IMR-90 (cell line): ENCODE measurements around the gene SUPT3H. TPM values are rescaled to one million over a fixed set of nuclear protein-coding genes. Genes with fewer than 3 reads are reported as not detected.

Experiments used
- ATAC-seq: fragments of 200-7000 bp; cut with Tn5 transposase; 2 replicates; pipeline ENCODE4 v1.9.1; 2020; ENCODE audit warnings: low read depth, mild to moderate bottlenecking, moderate library complexity
- BruUV-seq: library from RNA; stranded (reverse); fragments of 400-500 nt; replicated peaks from 2 replicates; lab custom pipeline; 2021; lab: Mats Ljungman, UMichigan
- CTCF ChIA-PET: fragments of 300-600 bp; formaldehyde crosslinking; extraction: SDS; loops from one replicate; lab custom pipeline; 2021; ENCODE audit warnings: antibody characterized with exemption; lab: Yijun Ruan, JAX
- POLR2A ChIA-PET: fragments of 300-600 bp; sonication (Branson Sonifier 250); formaldehyde crosslinking; loops from one replicate; lab custom pipeline; 2022; ENCODE audit warnings: antibody characterized with exemption; ENCODE audit not compliant: unreplicated experiment; lab: Charles Lee
- DNase-seq: peaks from one replicate; pipeline ENCODE4 v3.0.0; 2013
- H2AFZ ChIP-seq: replicated peaks from 2 replicates; pipeline ENCODE3; 2013; ENCODE audit warnings: low read length, mild to moderate bottlenecking; ENCODE audit not compliant: poor library complexity
- H2AK5ac ChIP-seq: 2 replicates; pipeline ENCODE4 v1.6.1; 2013; ENCODE audit warnings: low read depth, low read length, inconsistent platforms
- H2AK9ac ChIP-seq: replicated peaks from 2 replicates; pipeline ENCODE3; 2013; ENCODE audit warnings: mild to moderate bottlenecking, low read depth, low read length, moderate library complexity; ENCODE audit not compliant: poor library complexity
- H2BK120ac ChIP-seq: 2 replicates; pipeline ENCODE4 v1.6.1; 2013; ENCODE audit warnings: low read depth, low read length, inconsistent platforms
- H2BK15ac ChIP-seq: 3 replicates; pipeline ENCODE4 v1.6.1; 2013; ENCODE audit warnings: low read depth, low read length, inconsistent platforms
- H2BK20ac ChIP-seq: 2 replicates; pipeline ENCODE4 v1.6.1; 2013; ENCODE audit warnings: low read depth, mild to moderate bottlenecking, inconsistent platforms, low read length, moderate library complexity
- H2BK5ac ChIP-seq: 2 replicates; pipeline ENCODE4 v1.6.1; 2013; ENCODE audit warnings: mild to moderate bottlenecking, low read depth, low read length, inconsistent platforms; ENCODE audit not compliant: poor library complexity, severe bottlenecking
- H3K14ac ChIP-seq: replicated peaks from 2 replicates; pipeline ENCODE4 v1.6.1; 2013; ENCODE audit warnings: low read depth, low read length, inconsistent platforms
- H3K18ac ChIP-seq: 2 replicates; pipeline ENCODE4 v1.6.1; 2013; ENCODE audit warnings: low read depth, low read length, control low read depth
- H3K23ac ChIP-seq: 2 replicates; pipeline ENCODE4 v1.6.1; 2013; ENCODE audit warnings: low read depth, low read length, inconsistent platforms
- H3K27ac ChIP-seq: 2 replicates; pipeline ENCODE4 v1.5.1; 2013; ENCODE audit warnings: mild to moderate bottlenecking, control low read depth, low read length; ENCODE audit not compliant: insufficient read depth
- H3K27me3 ChIP-seq: 2 replicates; pipeline ENCODE4 v1.6.1; 2013; ENCODE audit warnings: low read length; ENCODE audit not compliant: control insufficient read depth, insufficient read depth
- H3K36me3 ChIP-seq: 2 replicates; pipeline ENCODE4 v1.6.1; 2013; ENCODE audit warnings: low read length, mixed read lengths; ENCODE audit not compliant: control insufficient read depth, insufficient read depth
- H3K4ac ChIP-seq: 2 replicates; pipeline ENCODE4 v1.6.1; 2013; ENCODE audit warnings: low read depth, low read length, inconsistent platforms
- H3K4me1 ChIP-seq: 2 replicates; pipeline ENCODE4 v1.6.1; 2013; ENCODE audit warnings: low read length, mixed read lengths; ENCODE audit not compliant: control insufficient read depth, insufficient read depth
- H3K4me2 ChIP-seq: 2 replicates; pipeline ENCODE4 v1.6.1; 2013; ENCODE audit warnings: low read depth, mild to moderate bottlenecking, control low read depth, low read length, moderate library complexity
- H3K4me3 ChIP-seq: 2 replicates; pipeline ENCODE4 v1.5.1; 2013; ENCODE audit warnings: low read depth, mild to moderate bottlenecking, control low read depth, low read length, moderate library complexity; ENCODE audit not compliant: insufficient read depth
- H3K56ac ChIP-seq: 2 replicates; pipeline ENCODE4 v1.6.1; 2013; ENCODE audit warnings: low read length, inconsistent platforms; ENCODE audit not compliant: insufficient read depth; ENCODE audit errors: extremely low read depth
- H3K79me1 ChIP-seq, 2 experiments: 2 replicates each; pipeline ENCODE4 v1.6.1; 2013; ENCODE audit warnings: low read length in 2 of 2, inconsistent platforms in 1 of 2, low read depth in 1 of 2
- H3K9ac ChIP-seq: 2 replicates; pipeline ENCODE4 v1.6.1; 2013; ENCODE audit warnings: low read depth, low read length, control low read depth
- H3K9me1 ChIP-seq: 2 replicates; pipeline ENCODE4 v1.6.1; 2013; ENCODE audit warnings: low read length, inconsistent platforms; ENCODE audit not compliant: insufficient read depth
- H3K9me3 ChIP-seq: 2 replicates; pipeline ENCODE4 v1.6.1; 2013; ENCODE audit warnings: low read length; ENCODE audit not compliant: control insufficient read depth, insufficient read depth
- H4K20me1 ChIP-seq: 2 replicates; pipeline ENCODE4 v1.6.1; 2013; ENCODE audit warnings: low read length, inconsistent platforms; ENCODE audit not compliant: insufficient read depth
- H4K5ac ChIP-seq: 2 replicates; pipeline ENCODE4 v1.6.1; 2013; ENCODE audit warnings: mild to moderate bottlenecking, low read depth, low read length, control low read depth
- H4K8ac ChIP-seq, 2 experiments: 2 replicates each; pipeline ENCODE4 v1.6.1; 2013; ENCODE audit warnings: low read depth in 2 of 2, low read length in 2 of 2, control low read depth in 1 of 2, inconsistent platforms in 1 of 2
- H4K91ac ChIP-seq: 2 replicates; pipeline ENCODE4 v1.6.1; 2013; ENCODE audit warnings: low read depth, low read length, inconsistent platforms; ENCODE audit not compliant: insufficient read depth
- CEBPB ChIP-seq: IDR thresholded peaks from 2 replicates; pipeline ENCODE4 v1.6.1; 2012; ENCODE audit warnings: low read depth, low read length, improper control_type of control experiment
- MAZ ChIP-seq: IDR thresholded peaks from 2 replicates; pipeline ENCODE4 v1.6.1; 2012; ENCODE audit warnings: low read depth, mild to moderate bottlenecking, low read length, improper control_type of control experiment, moderate library complexity, borderline replicate concordance
- WGBS, 2 experiments: methylation state at CpG; one replicate each; pipeline versions ENCODE4 v1.1.5 to v1.1.7; 2013; ENCODE audit warnings: missing lambda C conversion rate in 2 of 2; ENCODE audit not compliant: insufficient read length in 1 of 2; ENCODE audit errors: extremely low coverage in 2 of 2; 5-methylcytosine and 5-hydroxymethylcytosine counted together
- dilution Hi-C: fragments of 300-500 bp; cut with HindIII; formaldehyde crosslinking; loops from one replicate; pipeline ENCODE4 v1.14.3; 2018; ENCODE audit warnings: low sequenced_read_pairs; ENCODE audit not compliant: unreplicated experiment
- in situ Hi-C: fragments of 300-500 bp; cut with MboI; formaldehyde crosslinking; loops from 3 replicates; pipeline ENCODE4 v1.14.3; 2019; ENCODE audit warnings: low sequenced_read_pairs, inconsistent platforms, mixed read lengths
- intact Hi-C: fragments of 100-400 bp; cut with micrococcal nuclease; formaldehyde crosslinking; loops from 2 replicates; pipeline ENCODE4 v1.10.0; 2022
- polyA plus RNA-seq, 3 experiments: library from polyadenylated mRNA; depleted of rRNA; stranded (reverse); fragments of >200 nt; gene quantifications; 2 replicates each; pipeline ENCODE4 v1.2.3, GENCODE V29; 2012; ENCODE audit warnings: low replicate concordance in 1 of 3
- total RNA-seq: library from RNA; depleted of rRNA; stranded (reverse); fragments of >200 nt; gene quantifications from 2 replicates; pipeline ENCODE4 v1.2.3, GENCODE V29; 2012

SUPT3H gene
- total and polyA plus RNA-seq, 2 of the 4 experiments (the other 2 are of a cell fraction) = 4.5 to 5.0 TPM

DNA sequence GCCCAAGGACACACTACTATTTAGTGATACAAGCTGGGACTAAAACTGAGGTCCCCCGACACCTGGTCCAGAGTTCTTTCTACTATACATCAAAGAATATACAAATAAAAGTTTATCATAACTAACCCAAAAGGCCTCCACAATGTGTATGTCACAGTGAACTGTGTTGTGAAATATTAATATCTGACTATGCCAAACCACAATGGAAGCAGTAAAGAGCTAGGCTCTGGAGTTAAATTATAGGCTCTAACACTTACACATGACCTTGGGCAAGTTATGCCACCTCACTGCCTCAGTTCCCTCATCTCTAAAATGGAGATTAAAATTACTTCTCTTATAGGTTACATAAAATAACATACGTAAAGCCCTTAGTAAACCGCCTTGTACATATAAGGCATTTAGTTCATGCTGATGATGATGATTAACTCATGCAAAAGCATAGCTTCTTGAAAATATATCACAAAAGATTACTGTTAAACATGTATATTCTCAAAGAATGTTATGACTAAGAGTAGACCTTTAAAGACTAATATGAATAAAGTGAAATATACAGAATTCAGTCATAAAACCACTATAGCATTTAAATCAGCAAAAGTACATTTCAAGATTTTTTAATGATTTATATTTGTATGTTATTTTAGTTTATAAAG lies 5.7 kb downstream of the SUPT3H start:
- in situ Hi-C loops = no loop called here
- H2BK15ac ChIP-seq = no peak overlapping the region
- H2AK5ac ChIP-seq = no peak overlapping the region
- H3K79me1 ChIP-seq = peaks cover 3 to 7% of the 10 kb centered on the region in 2 experiments; a peak in 3 of 4 replicates
- no peak overlapping the region for H3K23ac ChIP-seq
- H4K8ac ChIP-seq = no peak overlapping the region
- H3K36me3 ChIP-seq = no peaks in the 10 kb centered on the region
- no peak overlapping the region for H3K27ac ChIP-seq
- no peak overlapping the region for H3K4me3 ChIP-seq
- no peaks in the 10 kb centered on the region for H3K27me3 ChIP-seq
- no peak overlapping the region for H4K91ac ChIP-seq
- H3K18ac ChIP-seq = no peak overlapping the region
- H3K4ac ChIP-seq = no peak overlapping the region
- no peaks in the 10 kb centered on the region for H3K9me3 ChIP-seq
- no peak overlapping the region for H2BK20ac ChIP-seq
- H3K4me1 ChIP-seq = no peaks in the 10 kb centered on the region; the same call in none of the 2 replicates
- no peak for TF ChIP-seq MAZ
- 0 out of 2 replicates have a peak, but pooled peaks have one; percentile 29 for TF ChIP-seq CEBPB
- no peaks in the 10 kb centered on the region for H3K9me1 ChIP-seq
- H2AFZ ChIP-seq = no peak overlapping the region
- dilution Hi-C loops = no loop called here
- no peak overlapping the region for H4K5ac ChIP-seq
- no peaks in the 10 kb centered on the region for H4K20me1 ChIP-seq
- peak; percentile 37 for DNase-seq
- no peak overlapping the region for H2BK120ac ChIP-seq
- ChIA-PET CTCF (interaction anchor here (0.8 kb wide), 1 partner anchor 32 kb away, joined by 5 read pairs; no protein-coding TSS in a partner anchor), POLR2A (no interaction called here)
- intact Hi-C loops = no loop called here
- H3K9ac ChIP-seq = no peak overlapping the region
- no peak overlapping the region for H3K4me2 ChIP-seq
- H3K14ac ChIP-seq = no peak overlapping the region
- no peak overlapping the region for H2AK9ac ChIP-seq
- no CpG with 5 or more reads among the region's 3 CpGs for WGBS, 2 experiments
- BruUV-seq = no TSS peak
- no peak overlapping the region for H2BK5ac ChIP-seq
- no peak overlapping the region for H3K56ac ChIP-seq
- ATAC-seq = no peak; the same call in 1 of the 2 replicates
